ENCODE results near the gene SLC16A11. TPM values are rescaled to one million over a fixed set of nuclear protein-coding genes. Genes with fewer than 3 reads are reported as not detected.
"Not testable (repeated sequence)": the region's sequence is repeated elsewhere in the genome, so short reads cannot be mapped to it uniquely, and the experiment has no call there.

SLC16A11 gene
- total RNA-seq = 10 to 100 TPM in 3 of 4 donors, 1 to 10 TPM in 1; 5.4 to 43.9 (median 18.8) TPM

- peak within 1 kb of the TSS in 2 of 3 donors; percentile 29 to 36 for H3K4me3 ChIP-seq (replicated peaks in 1 of 3)
- no peaks in the 10 kb centered on the region for H3K27me3 ChIP-seq
- intact Hi-C loops (cut with DNase I) = loop anchor here (5.0 kb wide), 1 partner anchor 254 kb away; no protein-coding TSS in a partner anchor
- peak within 1 kb of the TSS; percentile 80 to 96 (median 90) for H3K27ac ChIP-seq
- 10% methylated on average over 17 of the region's 58 CpGs; no CpG with 5 or more reads in 1 of the 2 donors for WGBS, 2 donors
- no peaks in the 10 kb centered on the region for H3K36me3 ChIP-seq
- DNase-seq = peak; percentile 75 to 79
- TF ChIP-seq, protein P1, sequence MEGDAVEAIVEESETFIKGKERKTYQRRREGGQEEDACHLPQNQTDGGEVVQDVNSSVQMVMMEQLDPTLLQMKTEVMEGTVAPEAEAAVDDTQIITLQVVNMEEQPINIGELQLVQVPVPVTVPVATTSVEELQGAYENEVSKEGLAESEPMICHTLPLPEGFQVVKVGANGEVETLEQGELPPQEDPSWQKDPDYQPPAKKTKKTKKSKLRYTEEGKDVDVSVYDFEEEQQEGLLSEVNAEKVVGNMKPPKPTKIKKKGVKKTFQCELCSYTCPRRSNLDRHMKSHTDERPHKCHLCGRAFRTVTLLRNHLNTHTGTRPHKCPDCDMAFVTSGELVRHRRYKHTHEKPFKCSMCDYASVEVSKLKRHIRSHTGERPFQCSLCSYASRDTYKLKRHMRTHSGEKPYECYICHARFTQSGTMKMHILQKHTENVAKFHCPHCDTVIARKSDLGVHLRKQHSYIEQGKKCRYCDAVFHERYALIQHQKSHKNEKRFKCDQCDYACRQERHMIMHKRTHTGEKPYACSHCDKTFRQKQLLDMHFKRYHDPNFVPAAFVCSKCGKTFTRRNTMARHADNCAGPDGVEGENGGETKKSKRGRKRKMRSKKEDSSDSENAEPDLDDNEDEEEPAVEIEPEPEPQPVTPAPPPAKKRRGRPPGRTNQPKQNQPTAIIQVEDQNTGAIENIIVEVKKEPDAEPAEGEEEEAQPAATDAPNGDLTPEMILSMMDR (IDR thresholded peaks at IDR 0.05) = no peak
- peak in 1 of 2 donors; percentile 53 for TF ChIP-seq POLR2A (IDR thresholded peaks at IDR 0.05)
- H3K9me3 ChIP-seq = no peaks in the 10 kb centered on the region
- peaks cover 31 to 58% of the 10 kb centered on the region in 2 donors for H3K4me1 ChIP-seq
Observed at GRCh38 chr17:7043497-7044198, at the start of gene SLC16A11. TSS of gene SLC16A11 (minus strand) at chr17:7044092. CDS start at chr17:7043513, 579 bp downstream.

DNA sequence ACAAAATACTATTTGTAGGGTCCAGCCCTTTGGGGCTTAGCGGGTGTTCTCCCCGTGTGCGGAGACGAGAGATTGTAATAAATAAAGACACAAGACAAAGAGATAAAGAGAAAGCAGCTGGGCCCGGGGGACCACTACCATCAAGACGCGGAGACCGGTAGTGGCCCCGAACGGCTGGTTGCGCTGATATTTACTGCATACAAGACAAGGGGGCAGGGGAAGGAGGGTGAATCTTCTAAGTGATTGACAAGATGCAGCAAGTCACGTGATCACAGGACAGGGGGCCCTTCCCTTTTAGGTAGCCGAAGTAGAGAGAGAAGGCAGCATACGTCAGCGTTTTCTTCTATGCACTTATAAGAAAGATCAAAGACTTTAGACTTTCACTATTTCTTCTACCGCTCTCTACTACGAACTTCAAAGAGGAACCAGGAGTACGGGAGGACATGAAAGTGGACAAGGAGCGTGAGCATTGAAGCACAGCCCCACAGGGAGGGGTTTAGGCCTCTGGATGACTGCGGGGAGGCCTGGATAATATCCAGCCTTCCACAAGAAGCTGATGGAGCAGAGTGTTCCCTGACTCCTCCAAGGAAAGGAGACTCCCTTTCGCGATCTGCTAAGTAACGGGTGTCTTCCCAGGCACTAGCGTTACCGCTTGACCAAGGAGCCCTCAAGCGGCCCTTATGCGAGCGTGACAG lies 47.6 kb upstream of the SLC16A11 start:
- DNase-seq = peak in 1 of 2 donors; percentile 8
- H3K27ac ChIP-seq; H3K36me3 ChIP-seq; H3K27me3 ChIP-seq; H3K9me3 ChIP-seq; H3K4me1 ChIP-seq; H3K4me3 ChIP-seq (replicated peaks in 1 of 3); intact Hi-C loops (cut with DNase I): not testable (repeated sequence)
- WGBS, 2 donors = 62 to 65% methylated on average over 23 to 27 of the region's 28 CpGs

DNA sequence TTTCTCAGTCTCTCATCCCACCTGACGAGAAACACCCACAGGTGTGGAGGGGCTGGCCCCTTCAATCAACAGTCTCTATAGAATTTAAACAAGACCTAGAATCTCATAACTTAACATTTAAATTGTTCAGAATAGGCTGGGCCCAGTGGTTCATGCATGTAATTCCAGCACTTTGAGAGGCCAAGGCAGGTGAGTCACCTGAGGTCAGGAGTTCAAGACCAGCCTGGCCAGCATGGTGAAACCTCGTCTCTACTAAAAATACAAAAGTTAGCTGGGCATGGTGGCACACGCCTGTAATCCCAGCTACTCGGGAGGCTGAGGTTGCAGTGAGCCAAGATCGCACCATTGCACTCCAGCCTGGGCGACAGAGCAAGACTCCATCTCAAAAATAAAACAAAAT lies 45.7 kb upstream of the SLC16A11 start:
- H3K27me3 ChIP-seq; H3K9me3 ChIP-seq; DNase-seq; H3K27ac ChIP-seq; H3K36me3 ChIP-seq; H3K4me1 ChIP-seq; H3K4me3 ChIP-seq (replicated peaks in 1 of 3); intact Hi-C loops (cut with DNase I): not testable (repeated sequence)
- WGBS, 2 donors = 87 to 89% methylated on average over 6 of the region's 6 CpGs

GRCh38 chr17:7088442-7088841 lies 44.5 kb upstream of the SLC16A11 start:
- intact Hi-C loops (cut with DNase I); H3K27me3 ChIP-seq; H3K9me3 ChIP-seq; H3K27ac ChIP-seq; DNase-seq; H3K4me3 ChIP-seq (replicated peaks in 1 of 3); H3K36me3 ChIP-seq; H3K4me1 ChIP-seq: not testable (repeated sequence)
- 40 to 43% methylated on average over 4 of the region's 4 CpGs for WGBS, 2 donors

- Histone ChIP-seq H3K27ac (no peak overlapping the region), H3K27me3 (no peaks in the 10 kb centered on the region), H3K9me3 (no peaks in the 10 kb centered on the region), H3K36me3 (no peaks in the 10 kb centered on the region), H3K4me1 (no peaks in the 10 kb centered on the region), H3K4me3 (replicated peaks in 1 of 3) (no peak overlapping the region)
- TF ChIP-seq, protein P1 (IDR thresholded peaks at IDR 0.05) = no peak
- no peak for TF ChIP-seq POLR2A (IDR thresholded peaks at IDR 0.05)
- no peak for DNase-seq
- intact Hi-C loops (cut with DNase I) = no loop called here
- WGBS, 2 donors = 50 to 57% methylated on average over 7 of the region's 7 CpGs
Observed at GRCh38 chr17:7084088-7084487, 40.2 kb upstream of the SLC16A11 start.

GRCh38 chr17:7083592-7083991 lies 39.7 kb upstream of the SLC16A11 start:
- H3K4me1 ChIP-seq = no peaks in the 10 kb centered on the region
- no peaks in the 10 kb centered on the region for H3K27me3 ChIP-seq
- no peak overlapping the region for H3K27ac ChIP-seq
- intact Hi-C loops (cut with DNase I) = no loop called here
- H3K36me3 ChIP-seq = no peaks in the 10 kb centered on the region
- H3K4me3 ChIP-seq (replicated peaks in 1 of 3) = no peak overlapping the region
- 83 to 84% methylated on average over 4 of the region's 4 CpGs for WGBS, 2 donors
- DNase-seq = no peak
- TF ChIP-seq POLR2A (IDR thresholded peaks at IDR 0.05) = no peak
- TF ChIP-seq, protein P1 (IDR thresholded peaks at IDR 0.05) = no peak
- H3K9me3 ChIP-seq = no peaks in the 10 kb centered on the region
